Activated naive CD4-positive, alpha-beta T cell treated with anti-CD3 and anti-CD28 coated beads, Interleukin-2, amount 50 U/mL, for 72 hours (primary cell): ENCODE results near the gene STARD3NL. TPM values are rescaled to one million over a fixed set of nuclear protein-coding genes. Genes with fewer than 3 reads are reported as not detected.
"Not testable (repeated sequence)": the region's sequence is repeated elsewhere in the genome, so short reads cannot be mapped to it uniquely, and the experiment has no call there.

Experiments used
- ATAC-seq, 2 donors: fragments of 150-1000 bp; cut with Tn5 transposase; 2 replicates each; pipeline ENCODE4 v1.10.0; 2021; ENCODE audit warnings: mild to moderate bottlenecking in 2 of 2, moderate library complexity in 2 of 2
- DNase-seq, 2 donors: peaks; one replicate each; pipeline ENCODE4 v3.0.0; 2021 to 2022; ENCODE audit warnings: low spot score in 2 of 2
- H3K27ac Mint-ChIP-seq, 2 donors: one replicate each; pipeline ENCODE4 v1.8.0; 2022; ENCODE audit warnings: mild to moderate bottlenecking in 2 of 2, mixed read lengths in 2 of 2
- H3K36me3 Mint-ChIP-seq, 2 donors: one replicate each; pipeline ENCODE4 v1.8.0; 2022; ENCODE audit warnings: mixed read lengths in 2 of 2
- H3K9me3 Mint-ChIP-seq, 2 donors: one replicate each; pipeline ENCODE4 v1.8.0; 2022; ENCODE audit warnings: mixed read lengths in 2 of 2
- total RNA-seq, 2 donors: library from RNA; stranded (reverse); gene quantifications; one replicate each; pipeline ENCODE4 v1.2.3, GENCODE V29; 2022

Gene STARD3NL, protein sequence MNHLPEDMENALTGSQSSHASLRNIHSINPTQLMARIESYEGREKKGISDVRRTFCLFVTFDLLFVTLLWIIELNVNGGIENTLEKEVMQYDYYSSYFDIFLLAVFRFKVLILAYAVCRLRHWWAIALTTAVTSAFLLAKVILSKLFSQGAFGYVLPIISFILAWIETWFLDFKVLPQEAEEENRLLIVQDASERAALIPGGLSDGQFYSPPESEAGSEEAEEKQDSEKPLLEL
- total RNA-seq, result 10 to 100 TPM; 21.5 to 28.7 TPM

DNA sequence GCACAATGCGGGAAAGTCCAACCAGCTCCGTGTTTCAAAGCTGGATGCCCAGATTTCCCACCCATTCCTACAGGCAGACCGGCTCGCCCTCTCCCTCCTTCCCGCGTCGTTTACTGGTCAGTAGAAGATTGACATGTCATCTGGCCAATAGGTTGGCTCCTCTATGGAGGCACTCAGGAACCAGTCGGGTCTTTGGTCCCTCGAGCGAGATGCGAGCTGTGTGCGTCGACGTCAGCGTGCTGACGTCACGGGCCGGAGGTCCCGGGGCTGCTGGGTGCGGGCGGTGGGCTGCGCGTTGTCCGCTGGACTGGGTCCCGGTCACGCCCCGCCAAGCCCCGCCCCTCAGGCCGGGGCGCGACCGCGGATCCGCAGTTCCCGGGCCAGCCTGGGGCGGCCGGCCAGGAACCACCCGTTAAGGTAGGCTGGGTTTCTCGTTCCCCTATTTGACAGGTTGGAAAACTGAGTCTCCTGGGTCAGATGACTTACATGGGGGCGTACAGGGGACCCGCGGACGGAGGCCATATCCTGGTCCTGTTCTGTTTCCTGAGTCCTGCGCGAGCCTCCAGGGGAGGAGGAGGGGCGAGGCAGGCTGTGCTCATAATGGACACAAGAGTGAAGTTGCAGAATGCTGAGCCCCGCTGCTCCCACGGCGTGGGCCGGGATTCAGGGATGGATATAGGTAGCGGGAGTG is at the start of gene STARD3NL:
Gene STARD3NL (plus strand): TSS at position 242 of the 691 bp plus-strand sequence. CDS start 29,260 bp downstream, outside the sequence.
- H3K36me3 Mint-ChIP-seq, result peaks cover 8% of the 10 kb centered on the region in 2 donors
- peak within 1 kb of the TSS; percentile 90 to 94 for H3K27ac Mint-ChIP-seq
- peak; percentile 88 to 93 for DNase-seq
- ATAC-seq, result peak; percentile 98 to 99
- H3K9me3 Mint-ChIP-seq, result no peaks in the 10 kb centered on the region

DNA sequence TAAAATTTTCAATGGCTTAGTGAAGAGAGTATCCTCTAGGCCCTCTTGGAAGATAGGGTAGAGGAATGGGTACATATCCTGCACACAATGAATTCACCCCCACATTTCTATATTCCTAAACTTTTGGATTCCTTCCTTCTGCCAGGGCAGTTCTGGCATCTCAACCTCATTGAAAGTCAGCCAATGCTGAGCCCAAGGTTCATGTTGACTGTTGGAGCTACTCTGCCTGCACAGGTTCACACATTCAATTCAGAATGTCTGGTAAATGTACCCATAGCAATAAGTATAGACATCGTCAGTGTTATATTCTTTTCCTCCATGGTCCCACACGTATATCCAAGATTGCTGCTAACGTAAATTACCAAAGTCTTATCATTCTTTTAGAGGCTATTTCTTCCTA is 48.9 kb upstream of the STARD3NL start:
- Mint-ChIP-seq H3K9me3 (no peaks in the 10 kb centered on the region), H3K27ac (no peak overlapping the region), H3K36me3 (no peaks in the 10 kb centered on the region)
- ATAC-seq (no peak), DNase-seq (no peak)

DNA sequence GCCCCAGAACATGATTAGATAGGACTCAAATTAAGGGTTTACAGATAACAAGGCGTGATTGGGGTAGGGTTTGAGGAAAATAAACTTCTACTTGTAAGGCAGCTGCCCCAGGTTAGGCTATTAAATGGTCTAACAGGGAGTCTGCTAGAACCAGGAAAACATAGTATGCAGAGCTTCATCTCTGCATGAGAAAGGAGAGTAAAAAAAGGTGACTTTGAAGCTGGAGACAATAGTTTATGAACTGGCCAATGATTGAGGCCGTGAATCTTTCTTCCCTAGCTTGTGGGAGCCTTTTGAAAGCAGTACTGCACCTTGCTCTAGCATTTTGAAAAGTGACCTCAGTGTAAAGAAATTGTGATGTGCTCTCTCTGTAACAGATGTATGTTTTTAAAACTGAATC is 48.5 kb upstream of the STARD3NL start:
- H3K27ac Mint-ChIP-seq, result no peak overlapping the region
- H3K9me3 Mint-ChIP-seq, result no peaks in the 10 kb centered on the region
- ATAC-seq (no peak), DNase-seq (no peak)
- no peaks in the 10 kb centered on the region for H3K36me3 Mint-ChIP-seq

DNA sequence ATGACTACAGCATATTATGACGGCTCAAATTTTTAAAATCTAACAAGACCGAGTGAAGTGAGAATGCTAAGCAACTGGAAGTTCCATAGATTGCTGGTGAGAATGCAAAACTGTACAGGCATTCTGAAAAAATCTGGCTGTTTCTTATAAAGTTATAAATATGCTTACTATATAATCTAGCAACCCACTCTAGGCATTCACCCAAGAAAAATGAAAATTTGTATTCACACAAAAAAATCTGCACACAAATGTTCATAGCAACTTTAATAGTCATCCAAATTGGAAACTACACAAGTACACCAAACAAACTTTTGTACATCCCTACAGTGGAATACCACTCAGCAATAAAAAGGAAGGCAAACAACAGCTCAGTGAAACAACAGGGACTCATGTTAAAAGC is 39.9 kb upstream of the STARD3NL start:
- no peak for DNase-seq

DNA sequence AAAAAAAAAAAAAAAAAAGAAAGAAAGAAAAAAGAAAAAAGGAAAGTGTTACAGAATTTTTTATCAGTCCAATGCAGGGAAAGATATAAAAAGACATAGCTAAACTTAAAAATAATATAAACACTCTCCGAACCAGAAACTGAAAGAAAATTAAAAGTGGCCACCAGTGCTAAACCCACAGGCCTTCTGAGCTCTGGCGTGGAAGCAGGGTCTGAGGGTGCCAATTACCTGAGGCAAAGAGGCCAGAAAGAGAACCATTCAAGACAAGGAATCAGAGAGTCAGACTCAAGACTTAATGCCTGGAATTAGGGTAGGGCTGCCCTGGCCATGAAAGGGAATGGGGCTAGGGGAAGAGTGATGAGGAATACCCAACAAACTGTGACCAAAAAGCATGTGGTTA is 36.9 kb upstream of the STARD3NL start:
- no peak overlapping the region for H3K27ac Mint-ChIP-seq
- ATAC-seq (no peak), DNase-seq (no peak)
- no peaks in the 10 kb centered on the region for H3K9me3 Mint-ChIP-seq
- H3K36me3 Mint-ChIP-seq, result no peaks in the 10 kb centered on the region

More for the DNA sequence above, 39.9 kb upstream of the STARD3NL start:
- no peak overlapping the region for H3K27ac Mint-ChIP-seq
- no peaks in the 10 kb centered on the region for H3K36me3 Mint-ChIP-seq
- no peak for ATAC-seq
- no peaks in the 10 kb centered on the region for H3K9me3 Mint-ChIP-seq

DNA sequence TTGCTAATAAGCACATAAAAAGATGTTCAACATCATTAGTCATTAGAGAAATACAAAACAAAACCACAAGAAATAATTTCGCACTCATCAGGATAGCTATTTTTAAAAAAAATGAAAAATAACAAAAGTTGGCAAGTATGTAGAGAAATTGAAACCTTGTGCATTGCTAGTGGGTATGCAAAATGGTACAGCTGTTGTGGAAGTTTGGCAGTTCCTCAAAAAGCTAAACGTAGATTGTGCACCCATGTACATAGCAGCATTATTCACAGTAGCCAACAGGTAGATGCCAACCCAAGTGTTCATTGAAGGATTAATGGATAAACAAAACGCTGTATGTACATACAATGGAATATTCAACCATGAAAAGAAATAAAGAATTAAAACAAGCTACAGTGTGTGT is 35.3 kb upstream of the STARD3NL start:
- ATAC-seq (no peak), DNase-seq (no peak)
- Mint-ChIP-seq H3K36me3 (no peaks in the 10 kb centered on the region), H3K9me3 (no peaks in the 10 kb centered on the region), H3K27ac (no peak overlapping the region)

DNA sequence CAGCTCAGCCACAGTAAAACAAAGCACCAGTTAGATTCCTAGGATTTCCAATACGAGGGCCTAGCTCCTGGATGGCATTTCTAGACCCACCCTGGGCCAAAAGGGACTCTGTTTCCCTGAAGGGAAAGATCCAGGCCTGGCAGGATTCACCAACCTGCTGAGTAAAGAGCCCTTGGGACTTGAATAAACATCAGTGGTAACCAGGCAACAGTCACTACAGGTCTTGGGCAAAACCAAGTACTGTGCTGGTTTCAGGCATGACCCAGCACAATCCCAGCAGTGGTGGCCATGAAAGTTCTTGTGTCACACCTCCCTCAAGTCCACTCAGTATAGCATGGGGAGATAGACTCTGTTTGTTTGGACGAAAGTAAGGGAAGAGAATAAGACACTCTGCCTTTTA is 31.0 kb upstream of the STARD3NL start:
- Mint-ChIP-seq H3K9me3 (no peaks in the 10 kb centered on the region), H3K27ac (no peak overlapping the region), H3K36me3 (no peaks in the 10 kb centered on the region)
- ATAC-seq (no peak), DNase-seq (no peak)

DNA sequence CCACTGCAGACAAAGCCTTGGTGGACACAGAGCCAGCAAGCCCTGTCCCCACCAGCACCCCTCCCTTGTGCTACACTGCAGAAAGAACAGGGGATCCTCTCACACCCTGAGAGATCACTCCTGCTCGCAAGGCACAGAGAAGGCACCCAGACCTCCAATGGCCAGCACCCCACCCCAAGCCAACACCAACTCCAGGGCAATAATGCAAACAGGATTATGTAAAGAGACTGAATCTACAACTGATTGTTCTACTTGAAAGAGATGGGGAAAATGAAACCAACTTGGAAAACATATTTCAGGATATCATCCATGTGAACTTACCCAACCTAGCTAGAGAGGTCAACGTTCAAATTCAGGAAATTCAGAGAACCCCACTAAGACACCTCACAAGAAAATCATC is 26.5 kb upstream of the STARD3NL start:
- DNase-seq (no peak), ATAC-seq (no peak)
- Mint-ChIP-seq H3K9me3 (peaks cover 3% of the 10 kb centered on the region in 2 donors), H3K27ac (no peak overlapping the region), H3K36me3 (no peaks in the 10 kb centered on the region)

DNA sequence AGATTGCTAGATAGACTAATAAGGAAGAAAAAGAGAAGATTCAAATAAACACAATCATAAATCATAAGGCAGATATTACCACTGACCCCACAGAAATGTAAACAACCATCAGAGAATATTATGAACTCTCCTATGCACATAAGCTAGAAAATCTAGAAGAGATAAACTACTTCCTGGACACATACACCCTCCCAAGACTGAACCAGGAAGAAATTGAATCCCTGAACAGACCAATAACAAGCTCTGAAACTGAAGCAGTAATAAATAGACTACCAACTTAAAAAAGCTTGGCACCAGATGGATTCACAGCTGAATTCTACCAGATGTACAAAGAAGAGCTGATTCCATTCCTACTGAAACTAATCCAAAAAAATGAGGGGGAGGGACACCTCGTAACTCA is 24.5 kb upstream of the STARD3NL start:
- Mint-ChIP-seq H3K9me3 (peaks cover 3 to 5% of the 10 kb centered on the region in 2 donors), H3K27ac (no peak overlapping the region), H3K36me3 (no peaks in the 10 kb centered on the region)
- DNase-seq, result no peak
- no peak for ATAC-seq

DNA sequence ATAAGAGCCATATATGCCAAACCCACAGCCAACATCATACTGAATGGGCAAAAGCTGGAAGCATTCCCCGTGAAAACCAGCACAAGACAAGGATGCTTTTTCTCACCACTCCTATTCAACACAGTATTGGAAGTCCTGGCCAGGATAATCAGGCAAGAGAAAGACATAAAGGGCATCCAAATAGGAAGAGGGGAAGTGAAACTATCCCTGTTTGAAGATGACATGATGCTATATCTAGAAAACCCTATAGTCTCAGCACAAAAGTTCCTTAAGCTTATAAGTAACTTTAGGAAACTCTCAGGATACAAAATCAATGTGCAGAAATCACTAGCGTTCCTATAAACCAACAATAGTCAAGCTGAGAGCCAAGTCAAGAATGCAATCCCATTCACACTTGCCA is 23.8 kb upstream of the STARD3NL start:
- H3K27ac Mint-ChIP-seq, result no peak overlapping the region
- no peak for ATAC-seq
- no peak for DNase-seq
- H3K36me3 Mint-ChIP-seq, result no peaks in the 10 kb centered on the region
- H3K9me3 Mint-ChIP-seq, result peaks cover 3 to 5% of the 10 kb centered on the region in 2 donors

DNA sequence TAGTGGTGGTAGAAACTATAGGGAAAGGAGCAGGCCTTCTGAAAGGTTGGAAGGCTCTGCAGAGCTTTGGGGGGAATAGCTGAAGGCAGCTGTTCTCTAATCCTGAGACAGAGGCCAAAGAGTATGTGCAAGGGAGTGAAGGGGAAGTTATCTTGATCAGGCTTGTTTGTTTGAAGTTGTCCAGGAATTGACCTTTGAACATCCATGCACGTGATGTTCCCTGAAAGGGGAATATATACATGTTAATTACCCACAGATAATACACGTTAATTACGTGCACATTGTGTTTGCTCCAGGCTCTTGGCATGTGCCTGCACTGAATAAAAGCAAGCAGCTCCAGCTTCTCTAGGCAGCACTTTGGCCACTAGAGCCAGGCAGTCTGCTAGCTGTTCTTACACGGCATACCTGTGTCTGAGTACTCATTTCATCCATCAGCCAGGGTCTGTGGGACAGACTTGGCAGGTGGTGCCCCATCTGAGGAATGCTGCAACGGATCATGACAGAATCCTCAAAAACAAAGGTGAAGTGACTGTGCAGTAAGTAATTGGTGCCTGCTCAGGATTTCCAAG is 18.0 kb upstream of the STARD3NL start:
- no peaks in the 10 kb centered on the region for H3K36me3 Mint-ChIP-seq
- DNase-seq, result no peak
- H3K27ac Mint-ChIP-seq, result no peak overlapping the region
- peaks cover 3 to 5% of the 10 kb centered on the region in 2 donors for H3K9me3 Mint-ChIP-seq
- ATAC-seq, result no peak

DNA sequence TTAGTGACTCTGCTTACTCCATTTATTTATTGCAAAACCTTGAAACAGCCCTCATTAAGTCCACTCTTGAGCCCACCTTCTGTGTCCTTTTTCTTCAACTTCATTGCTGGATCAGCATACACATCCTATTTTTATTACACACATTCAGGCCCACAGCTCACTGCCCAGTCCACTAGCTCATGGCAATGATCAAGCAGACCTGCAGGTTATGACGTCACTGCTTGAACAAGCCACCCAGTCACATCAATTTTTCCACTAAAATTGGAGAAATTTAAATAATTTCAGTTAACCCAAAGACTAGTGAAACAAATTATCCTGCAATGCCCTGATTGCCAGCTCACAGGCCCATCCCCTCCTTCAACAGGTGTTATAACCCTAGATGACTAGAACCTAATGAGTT is 16.0 kb upstream of the STARD3NL start:
- Mint-ChIP-seq H3K27ac (no peak overlapping the region), H3K9me3 (no peaks in the 10 kb centered on the region), H3K36me3 (no peaks in the 10 kb centered on the region)
- no peak for ATAC-seq
- DNase-seq, result no peak

DNA sequence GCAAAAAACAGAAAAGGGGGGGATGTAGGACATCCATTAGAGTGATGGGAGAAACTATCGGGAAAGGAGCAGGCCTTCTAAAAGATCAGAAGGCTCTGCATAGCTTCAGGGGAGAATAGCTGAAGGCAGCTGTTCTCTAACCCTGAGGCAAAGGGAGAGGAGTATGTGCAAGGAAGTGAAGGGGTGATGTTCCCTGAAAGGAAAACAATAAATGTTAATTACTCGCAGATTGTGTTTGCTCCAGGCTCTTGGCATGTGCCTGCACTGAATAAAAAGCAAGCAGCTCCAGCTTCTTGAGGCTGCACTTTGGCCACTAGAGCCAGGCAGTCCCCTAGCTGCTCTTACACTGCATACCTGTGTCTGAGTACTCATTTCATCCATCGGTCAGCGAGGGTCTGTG is 14.4 kb upstream of the STARD3NL start:
- ATAC-seq, result no peak
- Mint-ChIP-seq H3K27ac (no peak overlapping the region), H3K36me3 (no peaks in the 10 kb centered on the region), H3K9me3 (no peaks in the 10 kb centered on the region)
- DNase-seq, result no peak

DNA sequence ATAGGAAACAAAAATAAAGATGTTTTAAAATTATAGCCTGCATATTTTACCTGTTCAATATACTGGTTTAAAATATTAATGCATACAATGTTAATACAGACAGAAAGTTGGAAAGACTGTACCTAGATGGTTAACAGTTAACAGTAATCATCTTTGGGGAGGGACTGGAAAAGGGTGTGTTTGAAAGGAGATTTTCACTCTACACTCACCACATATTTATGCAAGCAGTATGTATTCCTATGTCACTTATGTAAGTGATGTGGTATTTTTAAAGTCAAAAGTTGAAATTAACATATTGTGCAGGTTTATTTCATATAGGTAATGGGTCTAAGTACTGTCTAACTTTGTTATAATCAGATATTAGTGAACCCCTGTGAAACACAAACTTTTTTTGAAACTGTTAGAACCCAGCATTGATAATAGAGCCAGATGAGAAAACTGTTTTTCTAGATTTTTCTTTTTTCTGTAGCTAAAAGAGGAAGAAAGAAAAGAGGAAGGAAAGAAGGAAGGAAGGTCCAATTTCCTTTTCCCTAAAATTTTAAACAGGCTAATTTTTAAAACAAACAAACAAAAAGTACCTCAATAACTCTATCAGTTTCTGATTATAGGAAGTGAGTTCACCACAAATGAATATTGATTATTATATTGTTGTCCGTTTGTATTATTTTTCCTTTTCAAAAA is 9.0 kb upstream of the STARD3NL start:
- ATAC-seq (no peak), DNase-seq (no peak)
- no peak overlapping the region for H3K27ac Mint-ChIP-seq
- H3K9me3 Mint-ChIP-seq, result no peaks in the 10 kb centered on the region
- no peaks in the 10 kb centered on the region for H3K36me3 Mint-ChIP-seq

DNA sequence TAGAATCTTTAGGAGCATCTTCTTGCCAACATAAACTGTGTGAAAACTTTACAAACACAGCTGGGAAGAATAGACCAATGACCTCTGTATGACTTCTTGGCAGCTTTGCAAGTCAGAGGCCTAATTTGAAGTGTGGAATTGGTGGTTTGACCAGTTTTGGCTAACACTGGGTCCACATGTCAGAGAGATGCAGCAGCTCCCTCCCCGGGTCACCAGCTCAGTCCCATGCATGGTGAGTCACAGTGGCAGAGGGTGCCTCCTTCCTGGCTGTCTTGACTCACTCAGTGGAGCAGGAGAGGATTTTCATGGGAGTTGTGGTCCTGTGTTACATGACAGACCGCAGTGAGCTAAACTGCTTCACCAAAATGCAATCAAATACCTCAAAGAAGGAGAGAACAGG is 8.2 kb upstream of the STARD3NL start:
- DNase-seq (no peak), ATAC-seq (peak in 1 of 2 donors; percentile 29)
- H3K36me3 Mint-ChIP-seq, result no peaks in the 10 kb centered on the region

DNA sequence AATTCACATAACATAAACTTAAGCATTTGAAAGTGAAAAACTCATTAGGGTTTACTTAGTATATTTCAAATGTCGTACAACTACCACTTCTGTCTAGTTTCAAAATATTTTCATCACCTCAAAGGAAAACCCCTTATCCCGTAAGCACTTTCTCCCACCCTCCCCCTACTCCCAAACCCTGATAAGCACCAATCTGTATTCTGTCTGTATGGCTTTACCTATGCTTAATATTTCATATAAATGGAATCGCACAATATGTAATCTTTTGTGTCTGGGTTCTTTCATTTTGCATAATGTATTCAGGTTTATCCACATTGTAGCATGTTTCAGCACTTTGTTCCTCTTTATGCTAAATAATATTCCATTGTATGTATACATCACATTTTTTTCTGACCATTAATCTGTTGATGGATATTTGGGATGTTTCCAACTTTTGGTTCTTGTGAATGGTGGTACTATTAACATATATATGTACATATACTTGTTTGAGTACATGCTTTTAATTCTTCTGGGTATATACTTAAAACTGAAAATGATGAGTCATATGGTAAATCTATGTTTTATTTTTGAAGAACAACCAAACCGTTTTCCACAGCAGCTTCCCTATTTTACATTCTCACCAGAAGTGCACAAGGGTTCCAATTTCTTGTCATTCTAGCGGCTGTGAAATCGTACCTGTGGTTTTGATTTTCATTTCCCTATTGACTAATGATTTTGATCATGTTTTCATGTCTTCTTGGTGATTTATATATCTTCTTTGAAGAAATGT is 6.2 kb upstream of the STARD3NL start:
- DNase-seq (no peak), ATAC-seq (peak; percentile 33 to 94)
- no peaks in the 10 kb centered on the region for H3K9me3 Mint-ChIP-seq
- H3K27ac Mint-ChIP-seq, result no peak overlapping the region
- H3K36me3 Mint-ChIP-seq, result no peaks in the 10 kb centered on the region

More for the DNA sequence above, 8.2 kb upstream of the STARD3NL start:
- Mint-ChIP-seq H3K9me3 (no peaks in the 10 kb centered on the region), H3K27ac (no peak overlapping the region)

DNA sequence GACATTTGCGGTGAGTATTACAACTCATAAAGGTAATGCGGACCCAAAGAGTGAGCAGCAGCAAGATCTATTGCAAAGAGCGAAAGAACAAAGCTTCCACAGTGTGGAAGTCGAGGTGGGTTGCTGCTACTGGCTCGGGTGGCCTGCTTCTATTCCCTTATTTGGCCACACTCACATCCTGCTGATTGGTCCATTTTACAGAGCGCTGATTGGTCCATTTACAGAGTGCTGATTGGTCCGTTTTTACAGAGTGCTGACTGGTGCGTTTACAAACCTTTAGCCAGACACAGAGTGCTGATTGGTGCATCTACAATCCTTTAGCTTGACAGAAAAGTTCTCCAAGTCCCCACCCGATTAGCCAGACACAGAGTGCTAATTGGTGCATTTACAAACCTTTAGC is 2.5 kb upstream of the STARD3NL start:
- DNase-seq, H3K9me3 Mint-ChIP-seq, H3K36me3 Mint-ChIP-seq, H3K27ac Mint-ChIP-seq, ATAC-seq: not testable (repeated sequence)
